Central memory CD4-positive, alpha-beta T cell (primary cell): Measurements from ENCODE around the gene MYBBP1A.
A peak's percentile ranks its signal among the peaks of the same experiment; 100 is the strongest.

ENCODE experiments used
- DNase-seq: peaks from one replicate; pipeline ENCODE4 v3.0.0; 2022

The MYBBP1A gene

GRCh38 chr17:4572131-4572530 is 16.9 kb upstream of the MYBBP1A start:
- DNase-seq: no peak

GRCh38 chr17:4569591-4569990 is 14.4 kb upstream of the MYBBP1A start:
- DNase-seq: no peak

- no peak for DNase-seq
Measured at GRCh38 chr17:4566785-4567184, 11.6 kb upstream of the MYBBP1A start.

GRCh38 chr17:4565209-4566141 is 10.3 kb upstream of the MYBBP1A start:
- DNase-seq: peak; percentile 39

- no peak for DNase-seq
Measured at GRCh38 chr17:4562015-4562969, 7.1 kb upstream of the MYBBP1A start.

- DNase-seq: no peak
Measured at GRCh38 chr17:4560837-4561256, 5.7 kb upstream of the MYBBP1A start.

- no peak for DNase-seq
Measured at GRCh38 chr17:4560421-4560820, 5.2 kb upstream of the MYBBP1A start, which contains the start of gene GGT6. Gene GGT6, minus strand, starts transcription at chr17:4560577. Its CDS starts 56 bp downstream, at chr17:4560521.

GRCh38 chr17:4559966-4560365 is 4.8 kb upstream of the MYBBP1A start:
- DNase-seq: no peak

- DNase-seq: no peak
Measured at GRCh38 chr17:4559139-4559791, 4.1 kb upstream of the MYBBP1A start.

GRCh38 chr17:4558347-4558971 is 3.3 kb upstream of the MYBBP1A start:
- no peak for DNase-seq

- DNase-seq: no peak
Measured at GRCh38 chr17:4557626-4558346, 2.6 kb upstream of the MYBBP1A start.

GRCh38 chr17:4556996-4557395 is 1.8 kb upstream of the MYBBP1A start:
- no peak for DNase-seq

- DNase-seq: no peak
Measured at GRCh38 chr17:4555873-4556759, 932 bp upstream of the MYBBP1A start.

- DNase-seq: no peak
Measured at GRCh38 chr17:4554441-4554996, 665 bp downstream of the MYBBP1A start.

- no peak for DNase-seq
Measured at GRCh38 chr17:4553669-4554068, 1.5 kb downstream of the MYBBP1A start.

- no peak for DNase-seq
Measured at GRCh38 chr17:4551796-4552525, 3.2 kb downstream of the MYBBP1A start.

GRCh38 chr17:4551141-4551540 is 4.0 kb downstream of the MYBBP1A start:
- no peak for DNase-seq

- no peak for DNase-seq
Measured at GRCh38 chr17:4550534-4551039, 4.6 kb downstream of the MYBBP1A start.
